Measurements from ENCODE around the gene FGD1. TPM values are rescaled to one million over a fixed set of nuclear protein-coding genes. Genes with fewer than 3 reads are reported as not detected.
"Not testable (repeated sequence)": the region's sequence is repeated elsewhere in the genome, so short reads cannot be mapped to it uniquely, and the experiment has no call there.

The FGD1 gene
- total RNA-seq, 2 experiments from 2014 or later: not detected

GRCh38 chrX:54494166-54494988 is 1.7 kb downstream of the FGD1 start:
- H3K4me1 Mint-ChIP-seq (ENCODE audit: low read depth): no peaks in the 10 kb centered on the region

GRCh38 chrX:54492340-54492739 is 3.7 kb downstream of the FGD1 start:
- CTCF ChIA-PET: no interaction called here
- peaks cover 27% of the 10 kb centered on the region for H3K27me3 Mint-ChIP-seq (ENCODE audit: low read depth)

More at GRCh38 chrX:54494166-54494988, 1.7 kb downstream of the FGD1 start:
- DNase-seq (no peak), ATAC-seq (no peak)
- H3K27me3 Mint-ChIP-seq (ENCODE audit: low read depth): peaks cover 37% of the 10 kb centered on the region
- CTCF ChIA-PET: no interaction called here
- no peaks in the 10 kb centered on the region for H3K9me3 Mint-ChIP-seq (ENCODE audit: insufficient read depth)
- H3K4me3 Mint-ChIP-seq: no peak overlapping the region
- H3K27ac Mint-ChIP-seq: no peak overlapping the region
- H3K36me3 Mint-ChIP-seq (ENCODE audit: low read depth): no peaks in the 10 kb centered on the region
- POLR2A ChIA-PET: no interaction called here

GRCh38 chrX:54489819-54490218 is 6.2 kb downstream of the FGD1 start:
- H3K27ac Mint-ChIP-seq; POLR2A ChIA-PET; H3K4me1 Mint-ChIP-seq (ENCODE audit: low read depth); H3K36me3 Mint-ChIP-seq (ENCODE audit: low read depth); DNase-seq; H3K4me3 Mint-ChIP-seq; CTCF ChIA-PET; ATAC-seq; H3K9me3 Mint-ChIP-seq (ENCODE audit: insufficient read depth): not testable (repeated sequence)
- H3K27me3 Mint-ChIP-seq (ENCODE audit: low read depth): peaks cover 17% of the 10 kb centered on the region

More at GRCh38 chrX:54492340-54492739, 3.7 kb downstream of the FGD1 start:
- Mint-ChIP-seq H3K4me3 (no peak overlapping the region), H3K27ac (no peak overlapping the region), H3K9me3 (ENCODE audit: insufficient read depth) (no peaks in the 10 kb centered on the region), H3K4me1 (ENCODE audit: low read depth) (no peaks in the 10 kb centered on the region), H3K36me3 (ENCODE audit: low read depth) (no peaks in the 10 kb centered on the region)
- DNase-seq: no peak
- POLR2A ChIA-PET: no interaction called here
- ATAC-seq: no peak

GRCh38 chrX:54484666-54485065 is 11.4 kb downstream of the FGD1 start:
- Mint-ChIP-seq H3K9me3 (ENCODE audit: insufficient read depth) (no peaks in the 10 kb centered on the region), H3K27me3 (ENCODE audit: low read depth) (no peaks in the 10 kb centered on the region), H3K27ac (no peak overlapping the region), H3K4me3 (no peak overlapping the region), H3K36me3 (ENCODE audit: low read depth) (no peaks in the 10 kb centered on the region), H3K4me1 (ENCODE audit: low read depth) (no peaks in the 10 kb centered on the region)
- CTCF ChIA-PET: no interaction called here
- ATAC-seq (no peak), DNase-seq (no peak)
- POLR2A ChIA-PET: no interaction called here

- no peak overlapping the region for H3K4me3 Mint-ChIP-seq
- DNase-seq (no peak), ATAC-seq (no peak)
- no peaks in the 10 kb centered on the region for H3K36me3 Mint-ChIP-seq (ENCODE audit: low read depth)
- CTCF ChIA-PET: no interaction called here
- no peaks in the 10 kb centered on the region for H3K27me3 Mint-ChIP-seq (ENCODE audit: low read depth)
- H3K27ac Mint-ChIP-seq: no peak overlapping the region
- POLR2A ChIA-PET: no interaction called here
- H3K4me1 Mint-ChIP-seq (ENCODE audit: low read depth): no peaks in the 10 kb centered on the region
- no peaks in the 10 kb centered on the region for H3K9me3 Mint-ChIP-seq (ENCODE audit: insufficient read depth)
Observed at GRCh38 chrX:54483946-54484345, 12.1 kb downstream of the FGD1 start.

GRCh38 chrX:54482839-54483593 is 13.0 kb downstream of the FGD1 start:
- no peak overlapping the region for H3K27ac Mint-ChIP-seq
- CTCF ChIA-PET: no interaction called here
- no peaks in the 10 kb centered on the region for H3K9me3 Mint-ChIP-seq (ENCODE audit: insufficient read depth)
- no peaks in the 10 kb centered on the region for H3K4me1 Mint-ChIP-seq (ENCODE audit: low read depth)
- no peaks in the 10 kb centered on the region for H3K36me3 Mint-ChIP-seq (ENCODE audit: low read depth)
- DNase-seq: no peak
- POLR2A ChIA-PET: no interaction called here
- H3K27me3 Mint-ChIP-seq (ENCODE audit: low read depth): no peaks in the 10 kb centered on the region
- no peak overlapping the region for H3K4me3 Mint-ChIP-seq
- ATAC-seq: no peak

- Mint-ChIP-seq H3K27me3 (ENCODE audit: low read depth) (no peaks in the 10 kb centered on the region), H3K9me3 (ENCODE audit: insufficient read depth) (no peaks in the 10 kb centered on the region), H3K4me3 (no peak overlapping the region), H3K4me1 (ENCODE audit: low read depth) (no peaks in the 10 kb centered on the region), H3K36me3 (ENCODE audit: low read depth) (no peaks in the 10 kb centered on the region), H3K27ac (no peak overlapping the region)
- no peak for ATAC-seq
- DNase-seq: no peak
- CTCF ChIA-PET: no interaction called here
- POLR2A ChIA-PET: no interaction called here
Observed at GRCh38 chrX:54479136-54480111, 16.6 kb downstream of the FGD1 start.

GRCh38 chrX:54473993-54474859 is 21.8 kb downstream of the FGD1 start:
- Mint-ChIP-seq H3K27ac (no peak overlapping the region), H3K4me3 (no peak overlapping the region), H3K4me1 (ENCODE audit: low read depth) (no peaks in the 10 kb centered on the region), H3K27me3 (ENCODE audit: low read depth) (no peaks in the 10 kb centered on the region), H3K9me3 (ENCODE audit: insufficient read depth) (no peaks in the 10 kb centered on the region), H3K36me3 (ENCODE audit: low read depth) (no peaks in the 10 kb centered on the region)
- CTCF ChIA-PET: no interaction called here
- ATAC-seq (no peak), DNase-seq (no peak)
- POLR2A ChIA-PET: no interaction called here

GRCh38 chrX:54470054-54470760 is 25.8 kb downstream of the FGD1 start:
- no peak overlapping the region for H3K27ac Mint-ChIP-seq
- H3K4me1 Mint-ChIP-seq (ENCODE audit: low read depth): no peaks in the 10 kb centered on the region
- H3K27me3 Mint-ChIP-seq (ENCODE audit: low read depth): no peaks in the 10 kb centered on the region
- DNase-seq: no peak
- H3K36me3 Mint-ChIP-seq (ENCODE audit: low read depth): no peaks in the 10 kb centered on the region
- no peaks in the 10 kb centered on the region for H3K9me3 Mint-ChIP-seq (ENCODE audit: insufficient read depth)
- no peak for ATAC-seq
- CTCF ChIA-PET: no interaction called here
- no peak overlapping the region for H3K4me3 Mint-ChIP-seq
- POLR2A ChIA-PET: no interaction called here

GRCh38 chrX:54452920-54453319 is 43.1 kb downstream of the FGD1 start:
- ChIA-PET CTCF (no interaction called here), POLR2A (no interaction called here)
- Mint-ChIP-seq H3K9me3 (ENCODE audit: insufficient read depth) (no peaks in the 10 kb centered on the region), H3K4me3 (no peak overlapping the region), H3K27me3 (ENCODE audit: low read depth) (no peaks in the 10 kb centered on the region), H3K27ac (peak overlapping the region; percentile 10), H3K4me1 (ENCODE audit: low read depth) (no peaks in the 10 kb centered on the region), H3K36me3 (ENCODE audit: low read depth) (no peaks in the 10 kb centered on the region)
- DNase-seq: no peak
- ATAC-seq: no peak

- Mint-ChIP-seq H3K4me1 (ENCODE audit: low read depth) (no peaks in the 10 kb centered on the region), H3K36me3 (ENCODE audit: low read depth) (no peaks in the 10 kb centered on the region), H3K27me3 (ENCODE audit: low read depth) (no peaks in the 10 kb centered on the region), H3K9me3 (ENCODE audit: insufficient read depth) (no peaks in the 10 kb centered on the region), H3K4me3 (no peak overlapping the region), H3K27ac (no peak overlapping the region)
- DNase-seq (no peak), ATAC-seq (no peak)
- ChIA-PET POLR2A (no interaction called here), CTCF (no interaction called here)
Observed at GRCh38 chrX:54449929-54450328, 46.1 kb downstream of the FGD1 start.

Data from activated CD8-positive, alpha-beta T cell treated with anti-CD3 and anti-CD28 coated beads, Interleukin-2, amount 10 ng/mL, durations not matched to agents 7 days and 5 days (primary cell).